Measurements from ENCODE around the gene ACIN1. TPM values are rescaled to one million over a fixed set of nuclear protein-coding genes. Genes with fewer than 3 reads are reported as not detected.

The ACIN1 gene
- total and polyA plus RNA-seq, 2 of the 13 experiments (the other 11 are each of a cell fraction or from before 2014, with no cell fraction given), result 165 to 183 TPM

- TF ChIP-seq BCLAF1 (IDR thresholded peaks at IDR 0.05) (no peak), ZBED4 (CRISPR knock-in tag; IDR thresholded peaks at IDR 0.05; ENCODE audit: borderline replicate concordance) (peak; percentile 91), DMTF1 (CRISPR knock-in tag; IDR thresholded peaks at IDR 0.05) (no peak), ZNF704 (CRISPR knock-in tag; IDR thresholded peaks at IDR 0.05; ENCODE audit: borderline replicate concordance) (0 out of 2 replicates have a peak, but pooled peaks have one; percentile 67), CHD4 (IDR thresholded peaks at IDR 0.05; ENCODE audit: borderline replicate concordance, low read length) (peak; percentile 85), ZNF878 (CRISPR knock-in tag; IDR thresholded peaks at IDR 0.05) (0 out of 2 replicates have a peak, but pooled peaks have one; percentile 19), TOE1 (CRISPR knock-in tag; IDR thresholded peaks at IDR 0.05) (peak; percentile 82; the same call in 1 of the 2 replicates), SOX5 (CRISPR knock-in tag; IDR thresholded peaks at IDR 0.05; ENCODE audit: borderline replicate concordance) (peak; percentile 54; the same call in 1 of the 2 replicates), NBN (conservative IDR thresholded peaks at IDR 0.05) (no peak), ZNF513 (CRISPR knock-in tag; conservative IDR thresholded peaks at IDR 0.05) (0 out of 2 replicates have a peak, but pooled peaks have one; percentile 78), ISL2 (CRISPR knock-in tag; IDR thresholded peaks at IDR 0.05) (peak; percentile 67), NR3C1 (CRISPR knock-in tag; IDR thresholded peaks at IDR 0.05) (no peak), U2AF1 (optimal IDR thresholded peaks at IDR 0.05; ENCODE audit: low read depth, low read length) (no peak), ZNF7 (CRISPR knock-in tag; IDR thresholded peaks at IDR 0.05) (no peak), ZNF883 (CRISPR knock-in tag; IDR thresholded peaks at IDR 0.05; ENCODE audit: not compliant biosample characterization) (peak; percentile 75)
Observed at GRCh38 chr14:23057757-23058653, 36.9 kb downstream of the ACIN1 start (continued).

Measured in HepG2 (cell line).